Gastrocnemius medialis (tissue), 4 donors: Measurements from ENCODE around the gene LMNTD2. TPM values are rescaled to one million over a fixed set of nuclear protein-coding genes. Genes with fewer than 3 reads are reported as not detected.

ENCODE experiments used
- ATAC-seq, 2 donors: fragments of 150-250 bp; one replicate each; pipeline ENCODE4 v1.9.1; 2016
- DNase-seq, 2 donors: peaks; one replicate each; pipeline ENCODE4 v3.0.0-alpha.2; 2019
- H3K27ac ChIP-seq, 4 donors: fragments of 200-600 bp; sonication (generic); 1 replicate in 1 of 4; 2 replicates in 3 of 4; pipeline ENCODE4 v1.5.1; 2016 to 2018; ENCODE audit warnings: mild to moderate bottlenecking in 2 of 4, moderate library complexity in 1 of 4
- H3K27me3 ChIP-seq, 3 donors: fragments of 200-600 bp; sonication (generic) in 2 of 3; 1 replicate in 1 of 3; 2 replicates in 2 of 3; pipeline versions ENCODE4 v1.5.1 to v1.6.0; 2016 to 2019; ENCODE audit warnings: mild to moderate bottlenecking in 1 of 3, moderate library complexity in 1 of 3
- H3K36me3 ChIP-seq, 2 donors: fragments of 200-600 bp; sonication (generic) in 1 of 2; one replicate each; pipeline ENCODE4 v1.5.1; 2017 to 2018
- H3K4me1 ChIP-seq, 2 donors: fragments of 200-600 bp; sonication (generic) in 1 of 2; one replicate each; pipeline ENCODE4 v1.5.1; 2016 to 2017; ENCODE audit warnings: mild to moderate bottlenecking in 2 of 2
- H3K4me3 ChIP-seq, 4 donors: fragments of 200-600 bp; sonication (generic) in 3 of 4; 1 replicate in 1 of 4; 2 replicates in 3 of 4; pipeline ENCODE4 v1.5.1; 2016 to 2019; ENCODE audit warnings: mild to moderate bottlenecking in 2 of 4
- H3K9me3 ChIP-seq, 3 donors: fragments of 200-600 bp; sonication (generic) in 2 of 3; 1 replicate in 1 of 3; 2 replicates in 2 of 3; pipeline ENCODE4 v1.5.1; 2016 to 2019
- POLR2A ChIP-seq, 2 donors: fragments of 450-650 bp; IDR thresholded peaks; one replicate each; pipeline ENCODE4 v1.6.1; 2017; ENCODE audit warnings: antibody characterized with exemption in 2 of 2, mild to moderate bottlenecking in 2 of 2, moderate library complexity in 2 of 2
- in situ Hi-C, 4 donors: fragments of 200-750 bp; cut with MboI; loops; one replicate each; pipeline versions ENCODE4 v1.15.0 to v1.8.0; 2017; ENCODE audit warnings: low sequenced_read_pairs in 4 of 4
- intact Hi-C: fragments of 100-400 bp; cut with DNase I; formaldehyde crosslinking; loops from one replicate; pipeline ENCODE4 v1.15.1; 2023; ENCODE audit warnings: low total_unique reads
- microRNA counts, 2 donors: library from miRNA; unstranded; fragments of <30 nt; microRNA quantifications; one replicate each; lab custom pipeline; 2016
- microRNA-seq, 2 donors: library from miRNA; unstranded; fragments of <30 nt; microRNA quantifications; one replicate each; pipeline ENCODE4, GENCODE V29; 2016; ENCODE audit warnings: borderline replicate concordance in 2 of 2
- total RNA-seq, 4 donors: library from RNA; depleted of rRNA; stranded (reverse); fragments of >200 nt; gene quantifications; one replicate each; pipeline versions ENCODE4 v1.1.0 to v1.2.3, GENCODE V29; 2016
- TF ChIP-seq, protein P1 (sequence below), 5 experiments: fragments of 450-650 bp in 3 of 5; fragments of 200-600 bp in 2 of 5; sonication (generic) in 2 of 5; IDR thresholded peaks in 4 of 5; conservative IDR thresholded peaks in 1 of 5; 1 replicate in 4 of 5; 2 replicates in 1 of 5; pipeline ENCODE4 v1.5.1; 2016 to 2019; ENCODE audit warnings: antibody characterized with exemption in 5 of 5, mild to moderate bottlenecking in 3 of 5, moderate library complexity in 3 of 5

The LMNTD2 gene
- total RNA-seq, 4 donors from 2014 or later = 0.13 to 1.5 TPM; not detected in 2

DNA sequence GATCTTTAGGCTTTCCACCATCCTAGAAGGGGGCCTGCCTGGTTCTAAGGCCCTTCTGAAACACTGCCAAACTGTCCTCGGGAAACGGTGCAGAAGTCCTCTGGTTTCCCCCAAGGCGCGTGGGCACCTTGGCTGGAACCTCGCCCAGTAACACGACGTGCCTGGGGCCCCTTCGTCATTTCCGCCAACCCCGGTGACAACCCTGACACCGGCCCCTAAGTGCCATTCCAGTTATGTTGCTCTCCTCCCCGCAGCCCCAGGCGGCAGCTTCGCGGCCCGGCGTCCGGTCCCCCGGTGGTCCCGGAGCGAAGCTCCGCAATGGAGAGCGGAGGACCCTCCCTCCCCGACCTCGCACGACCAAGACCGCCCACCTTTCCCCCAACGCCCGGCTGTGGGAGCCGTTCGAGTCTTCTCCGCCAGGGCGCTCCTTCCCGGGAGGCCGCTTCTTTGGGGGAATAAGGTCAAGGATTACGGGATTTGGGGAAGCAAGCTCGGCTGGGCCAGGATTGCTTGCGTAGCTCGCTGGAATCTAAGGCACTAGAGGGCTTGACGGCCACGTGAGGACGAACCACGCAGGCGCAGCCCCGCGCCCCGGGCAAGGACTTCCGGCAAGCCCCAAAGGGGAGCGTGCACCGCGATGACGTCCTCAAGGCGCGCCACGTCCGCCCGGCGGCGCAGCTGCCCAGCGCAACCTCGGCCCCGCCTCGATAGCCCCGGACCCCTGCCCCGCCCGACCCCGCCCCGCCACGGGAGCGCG, 54.1 kb downstream of the LMNTD2 start:
- TF ChIP-seq, protein P1, sequence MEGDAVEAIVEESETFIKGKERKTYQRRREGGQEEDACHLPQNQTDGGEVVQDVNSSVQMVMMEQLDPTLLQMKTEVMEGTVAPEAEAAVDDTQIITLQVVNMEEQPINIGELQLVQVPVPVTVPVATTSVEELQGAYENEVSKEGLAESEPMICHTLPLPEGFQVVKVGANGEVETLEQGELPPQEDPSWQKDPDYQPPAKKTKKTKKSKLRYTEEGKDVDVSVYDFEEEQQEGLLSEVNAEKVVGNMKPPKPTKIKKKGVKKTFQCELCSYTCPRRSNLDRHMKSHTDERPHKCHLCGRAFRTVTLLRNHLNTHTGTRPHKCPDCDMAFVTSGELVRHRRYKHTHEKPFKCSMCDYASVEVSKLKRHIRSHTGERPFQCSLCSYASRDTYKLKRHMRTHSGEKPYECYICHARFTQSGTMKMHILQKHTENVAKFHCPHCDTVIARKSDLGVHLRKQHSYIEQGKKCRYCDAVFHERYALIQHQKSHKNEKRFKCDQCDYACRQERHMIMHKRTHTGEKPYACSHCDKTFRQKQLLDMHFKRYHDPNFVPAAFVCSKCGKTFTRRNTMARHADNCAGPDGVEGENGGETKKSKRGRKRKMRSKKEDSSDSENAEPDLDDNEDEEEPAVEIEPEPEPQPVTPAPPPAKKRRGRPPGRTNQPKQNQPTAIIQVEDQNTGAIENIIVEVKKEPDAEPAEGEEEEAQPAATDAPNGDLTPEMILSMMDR (IDR thresholded peaks at IDR 0.05 in 4 of 5, conservative IDR thresholded peaks at IDR 0.05 in 1 of 5) = peak in 2 of 5 experiments; percentile 29 to 38
- TF ChIP-seq POLR2A (IDR thresholded peaks at IDR 0.05) = peak; percentile 83 to 84
- H3K4me1 ChIP-seq = peaks cover 23 to 39% of the 10 kb centered on the region in 2 donors
- peaks cover 0 to 10% of the 10 kb centered on the region in 2 donors for H3K36me3 ChIP-seq
- in situ Hi-C loops = no loop called here
- DNase-seq = peak; percentile 97
- peak overlapping the region; percentile 80 to 94 (median 86) for H3K4me3 ChIP-seq
- H3K27ac ChIP-seq = peak overlapping the region; percentile 96 to 100 (median 98)
- no peaks in the 10 kb centered on the region for H3K27me3 ChIP-seq
- ATAC-seq = peak; percentile 78 to 85
- H3K9me3 ChIP-seq = no peaks in the 10 kb centered on the region
- intact Hi-C loops = loop anchor here (1.0 to 5.0 kb wide), 7 partner anchors 12 to 299 kb away; partner anchors contain the start of genes BET1L, HRAS, PHRF1 and PSMD13

DNA sequence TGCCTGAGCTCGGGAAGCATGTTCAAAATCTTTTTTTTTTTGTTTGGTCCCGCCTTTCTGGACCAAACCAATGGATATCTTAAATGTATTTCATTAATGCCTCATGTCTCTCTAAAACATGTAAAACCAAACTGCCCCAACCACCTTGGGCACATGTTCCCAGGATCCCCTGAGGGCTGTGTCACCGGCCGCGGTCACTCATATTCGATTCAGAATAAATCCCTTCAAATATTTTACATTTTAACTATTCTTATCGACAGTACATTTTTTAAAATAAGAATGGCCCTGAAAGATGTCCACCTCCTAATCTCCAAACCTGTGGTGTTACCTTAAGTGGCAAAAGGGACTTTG, 55.6 kb downstream of the LMNTD2 start:
- ATAC-seq (no peak), DNase-seq (no peak)
- Histone ChIP-seq H3K36me3 (peaks cover 0 to 17% of the 10 kb centered on the region in 2 donors), H3K9me3 (no peaks in the 10 kb centered on the region), H3K4me1 (peaks cover 23 to 39% of the 10 kb centered on the region in 2 donors), H3K27me3 (no peaks in the 10 kb centered on the region), H3K27ac (peak overlapping the region; percentile 60 to 100 (median 98)), H3K4me3 (peak overlapping the region; percentile 46 to 80 (median 64))
- intact Hi-C loops (loop anchor here (5.0 kb wide), 3 partner anchors 62 to 298 kb away; partner anchors contain the start of genes BET1L and RIC8A), in situ Hi-C loops (no loop called here)
- TF ChIP-seq POLR2A (IDR thresholded peaks at IDR 0.05) = no peak
- TF ChIP-seq, protein P1 (IDR thresholded peaks at IDR 0.05 in 4 of 5, conservative IDR thresholded peaks at IDR 0.05 in 1 of 5) = no peak

MicroRNA genes within 50 kb of the gene (microRNA counts, 767-probe panel; counts per million panel counts)
- 356 to 448 counts per million in 2 donors for microRNA hsa-miR-210 (lab: Ali Mortazavi, UCI)

Small RNAs within 50 kb of the gene (microRNA-seq; reads per million reads assigned to microRNA genes)
- 25.6 to 28.4 reads per million in 2 donors for gene MIR210

Other genes starting within 250 kb of the LMNTD2 start
- 100 to 1,000 TPM in 1 of 4 donors, 10 to 100 TPM in 3; 47.8 to 103 (median 80.5) TPM for gene IFITM1, start 246.7 kb downstream of the LMNTD2 start, total RNA-seq
- gene IFITM3, start 239.9 kb downstream of the LMNTD2 start, total RNA-seq = 10 to 100 TPM; 46.3 to 83.6 (median 63.2) TPM
- not detected for gene B4GALNT4, start 191.2 kb downstream of the LMNTD2 start, total RNA-seq
- gene PKP3, start 166.5 kb downstream of the LMNTD2 start, total RNA-seq = 1 to 10 TPM in 1 of 4 donors, under 1 TPM in 1, not detected in 2; 0.55 to 1.3 TPM
- 10 to 100 TPM in 3 of 4 donors, 1 to 10 TPM in 1; 4.2 to 21.6 (median 11.9) TPM for gene SIGIRR, start 145.7 kb downstream of the LMNTD2 start, total RNA-seq
- gene ANO9, start 118.7 kb downstream of the LMNTD2 start, total RNA-seq = under 1 TPM in 2 of 4 donors, not detected in 2; 0.23 to 0.41 TPM
- 10 to 100 TPM; 21.7 to 31.5 (median 23.7) TPM for gene PTDSS2, start 110.5 kb downstream of the LMNTD2 start, total RNA-seq
- 100 to 1,000 TPM; 138 to 197 (median 159) TPM for gene RNH1, start 53.5 kb downstream of the LMNTD2 start, total RNA-seq
- 10 to 100 TPM; 17.1 to 50.0 (median 37.6) TPM for gene HRAS, start 25.2 kb downstream of the LMNTD2 start, total RNA-seq
- gene LRRC56, start 23.2 kb downstream of the LMNTD2 start, total RNA-seq = under 1 TPM in 2 of 4 donors, not detected in 2; 0.29 to 0.36 TPM
- 1 to 10 TPM in 1 of 4 donors, under 1 TPM in 3; 0.56 to 2.4 (median 0.70) TPM for gene RASSF7, start 232 bp upstream of the LMNTD2 start, total RNA-seq
- 10 to 100 TPM in 3 of 4 donors, 1 to 10 TPM in 1; 9.2 to 22.6 (median 20.8) TPM for gene PHRF1, start 15.7 kb upstream of the LMNTD2 start, total RNA-seq
- 10 to 100 TPM; 15.5 to 37.1 (median 26.3) TPM for gene IRF7, start 55.2 kb upstream of the LMNTD2 start, total RNA-seq
- 1 to 10 TPM in 1 of 4 donors, under 1 TPM in 1, not detected in 2; 0.95 to 1.8 TPM for gene CDHR5, start 64.2 kb upstream of the LMNTD2 start, total RNA-seq
- not detected for gene SCT, start 66.4 kb upstream of the LMNTD2 start, total RNA-seq
- gene DRD4, start 76.5 kb upstream of the LMNTD2 start, total RNA-seq = not detected
- 10 to 100 TPM; 14.8 to 42.4 (median 25.2) TPM for gene DEAF1, start 134.5 kb upstream of the LMNTD2 start, total RNA-seq
- 10 to 100 TPM in 3 of 4 donors, 1 to 10 TPM in 1; 3.2 to 22.3 (median 14.3) TPM for gene TMEM80, start 135.1 kb upstream of the LMNTD2 start, total RNA-seq
- gene EPS8L2, start 145.5 kb upstream of the LMNTD2 start, total RNA-seq = 1 to 10 TPM in 3 of 4 donors, under 1 TPM in 1; 0.42 to 3.3 (median 1.8) TPM
- 100 to 1,000 TPM in 3 of 4 donors, 10 to 100 TPM in 1; 98.6 to 167 (median 153) TPM for gene TALDO1, start 186.7 kb upstream of the LMNTD2 start, total RNA-seq
- 10 to 100 TPM in 2 of 4 donors, 1 to 10 TPM in 2; 3.5 to 10.6 (median 9.4) TPM for gene GATD1, start 216.7 kb upstream of the LMNTD2 start, total RNA-seq
- gene CEND1, start 229.4 kb upstream of the LMNTD2 start, total RNA-seq = under 1 TPM in 1 of 4 donors, not detected in 3; 0.20 TPM
- gene SLC25A22, start 237.5 kb upstream of the LMNTD2 start, total RNA-seq = 1 to 10 TPM in 2 of 4 donors, under 1 TPM in 1, not detected in 1; 0.80 to 1.5 (median 1.0) TPM
- 10 to 100 TPM in 2 of 4 donors, 1 to 10 TPM in 2; 6.3 to 35.7 (median 10.2) TPM for gene PIDD1, start 244.5 kb upstream of the LMNTD2 start, total RNA-seq
- 100 to 1,000 TPM; 314 to 600 (median 440) TPM for gene RPLP2, start 249.2 kb upstream of the LMNTD2 start, total RNA-seq